GM12878 (cell line): ENCODE data around the gene HUWE1. TPM values are rescaled to one million over a fixed set of nuclear protein-coding genes. Genes with fewer than 3 reads are reported as not detected.

Experiments
- ASH2L ChIP-seq: fragments of 300-600, 200-600 bp; sonication (generic); IDR thresholded peaks from 2 replicates; pipeline ENCODE4 v1.6.1; 2017; ENCODE audit warnings: low read depth, mild to moderate bottlenecking, borderline replicate concordance
- EP300 ChIP-seq, 2 experiments: fragments of 150-350 bp in 1 of 2; IDR thresholded peaks; 2 replicates each; pipeline ENCODE4 v1.6.1; 2011 to 2012; ENCODE audit warnings: low read depth in 2 of 2, low read length in 2 of 2, borderline replicate concordance in 1 of 2, improper control_type of control experiment in 1 of 2, inconsistent platforms in 1 of 2; ENCODE audit not compliant: control insufficient read depth in 1 of 2
- JUND ChIP-seq: IDR thresholded peaks from 2 replicates; pipeline ENCODE4 v1.6.1; 2012; ENCODE audit warnings: low read depth, mild to moderate bottlenecking, low read length, improper control_type of control experiment, moderate library complexity
- MTA3 ChIP-seq: IDR thresholded peaks from 2 replicates; pipeline ENCODE4 v1.6.1; 2012; ENCODE audit warnings: low read length, inconsistent platforms, borderline replicate concordance
- NR2C2 ChIP-seq: IDR thresholded peaks from 2 replicates; pipeline ENCODE4 v1.6.1; 2011; ENCODE audit warnings: borderline replicate concordance, low read depth; ENCODE audit not compliant: control insufficient read depth, insufficient read length
- PAX8 ChIP-seq: fragments of 450-650 bp; IDR thresholded peaks from 2 replicates; pipeline ENCODE4 v1.6.1; 2017; ENCODE audit warnings: mild to moderate bottlenecking, moderate library complexity
- PBX3 ChIP-seq: IDR thresholded peaks from 2 replicates; pipeline ENCODE4 v1.6.1; 2011; ENCODE audit warnings: mild to moderate bottlenecking, low read depth, low read length, moderate library complexity; ENCODE audit not compliant: insufficient replicate concordance
- POU2F2 ChIP-seq: IDR thresholded peaks from 3 replicates; pipeline ENCODE4 v1.6.1; 2011; ENCODE audit warnings: low read depth, mild to moderate bottlenecking, low read length, borderline replicate concordance
- SIN3A ChIP-seq: IDR thresholded peaks from 2 replicates; pipeline ENCODE4 v1.6.1; 2012; ENCODE audit warnings: low read depth, low read length, improper control_type of control experiment
- SP1 ChIP-seq: IDR thresholded peaks from one replicate; pipeline ENCODE4 v1.6.1; 2011; ENCODE audit warnings: low read depth, low read length
- TAF1 ChIP-seq: IDR thresholded peaks from 2 replicates; pipeline ENCODE4 v1.6.1; 2011; ENCODE audit warnings: mild to moderate bottlenecking, low read depth, low read length, borderline replicate concordance
- USF1 ChIP-seq: IDR thresholded peaks from 2 replicates; pipeline ENCODE4 v1.6.1; 2011; ENCODE audit warnings: borderline replicate concordance, low read depth, mild to moderate bottlenecking, moderate library complexity, mixed read lengths, low read length; ENCODE audit not compliant: insufficient read depth; ENCODE audit errors: extremely low read length
- ZNF24 ChIP-seq: fragments of 450-650 bp; IDR thresholded peaks from 2 replicates; pipeline ENCODE4 v1.6.1; 2017; ENCODE audit warnings: antibody characterized with exemption, mild to moderate bottlenecking
- ZNF384 ChIP-seq: IDR thresholded peaks from 2 replicates; pipeline ENCODE4 v1.6.1; 2012; ENCODE audit warnings: low read depth, mild to moderate bottlenecking, low read length, improper control_type of control experiment, borderline replicate concordance
- ZNF622 ChIP-seq: fragments of 450-650 bp; IDR thresholded peaks from 2 replicates; pipeline ENCODE4 v1.6.1; 2017; ENCODE audit warnings: mild to moderate bottlenecking, inconsistent platforms
- ZSCAN29 ChIP-seq: fragments of 450-650 bp; IDR thresholded peaks from 2 replicates; pipeline ENCODE4 v1.6.1; 2017; ENCODE audit warnings: mild to moderate bottlenecking, moderate library complexity
- ZZZ3 ChIP-seq: IDR thresholded peaks from 2 replicates; pipeline ENCODE4 v1.6.1; 2011; ENCODE audit warnings: low read depth; ENCODE audit not compliant: control insufficient read depth, insufficient read length
- polyA plus RNA-seq, 11 experiments: library from polyadenylated mRNA; depleted of rRNA in 4 of 11; unstranded in 6 of 11; stranded (reverse) in 5 of 11; fragments of >200 nt; fragmentation: Nextera tagmentation in 4 of 11; fragmentation: Illumina TruSeq in 1 of 11; extraction: Ambion mirVana in 4 of 11; extraction: Trizol in 1 of 11; gene quantifications; 1 replicate in 1 of 11; 2 replicates in 10 of 11; pipeline versions ENCODE4 v1.2.1 to v1.2.3, GENCODE V29; 2011 to 2016; ENCODE audit warnings: inconsistent platforms in 2 of 11, missing spikeins in 2 of 11, low read depth in 1 of 11
- total RNA-seq, 4 experiments: library from RNA; depleted of rRNA in 3 of 4; stranded (reverse); fragments of >200 nt in 3 of 4; fragmentation: Illumina TruSeq in 1 of 4; extraction: Trizol in 1 of 4; gene quantifications; 2 replicates each; pipeline versions ENCODE4 v1.2.1 to v1.2.3, GENCODE V29; 2013 to 2021
- TF ChIP-seq, protein P1 (sequence below): fragments of 450-650 bp; IDR thresholded peaks from 2 replicates; pipeline ENCODE4 v1.6.1; 2016; ENCODE audit warnings: mild to moderate bottlenecking, moderate library complexity, borderline replicate concordance
- TF ChIP-seq, protein P2 (sequence below): IDR thresholded peaks from 2 replicates; pipeline ENCODE4 v1.6.1; 2012; ENCODE audit warnings: mild to moderate bottlenecking, low read depth, low read length

HUWE1 gene
- total and polyA plus RNA-seq, 10 of the 15 experiments (the other 5 are each of a cell fraction or from before 2014, with no cell fraction given), result 35.9 to 280 (median 100) TPM

- TF ChIP-seq, protein P1, sequence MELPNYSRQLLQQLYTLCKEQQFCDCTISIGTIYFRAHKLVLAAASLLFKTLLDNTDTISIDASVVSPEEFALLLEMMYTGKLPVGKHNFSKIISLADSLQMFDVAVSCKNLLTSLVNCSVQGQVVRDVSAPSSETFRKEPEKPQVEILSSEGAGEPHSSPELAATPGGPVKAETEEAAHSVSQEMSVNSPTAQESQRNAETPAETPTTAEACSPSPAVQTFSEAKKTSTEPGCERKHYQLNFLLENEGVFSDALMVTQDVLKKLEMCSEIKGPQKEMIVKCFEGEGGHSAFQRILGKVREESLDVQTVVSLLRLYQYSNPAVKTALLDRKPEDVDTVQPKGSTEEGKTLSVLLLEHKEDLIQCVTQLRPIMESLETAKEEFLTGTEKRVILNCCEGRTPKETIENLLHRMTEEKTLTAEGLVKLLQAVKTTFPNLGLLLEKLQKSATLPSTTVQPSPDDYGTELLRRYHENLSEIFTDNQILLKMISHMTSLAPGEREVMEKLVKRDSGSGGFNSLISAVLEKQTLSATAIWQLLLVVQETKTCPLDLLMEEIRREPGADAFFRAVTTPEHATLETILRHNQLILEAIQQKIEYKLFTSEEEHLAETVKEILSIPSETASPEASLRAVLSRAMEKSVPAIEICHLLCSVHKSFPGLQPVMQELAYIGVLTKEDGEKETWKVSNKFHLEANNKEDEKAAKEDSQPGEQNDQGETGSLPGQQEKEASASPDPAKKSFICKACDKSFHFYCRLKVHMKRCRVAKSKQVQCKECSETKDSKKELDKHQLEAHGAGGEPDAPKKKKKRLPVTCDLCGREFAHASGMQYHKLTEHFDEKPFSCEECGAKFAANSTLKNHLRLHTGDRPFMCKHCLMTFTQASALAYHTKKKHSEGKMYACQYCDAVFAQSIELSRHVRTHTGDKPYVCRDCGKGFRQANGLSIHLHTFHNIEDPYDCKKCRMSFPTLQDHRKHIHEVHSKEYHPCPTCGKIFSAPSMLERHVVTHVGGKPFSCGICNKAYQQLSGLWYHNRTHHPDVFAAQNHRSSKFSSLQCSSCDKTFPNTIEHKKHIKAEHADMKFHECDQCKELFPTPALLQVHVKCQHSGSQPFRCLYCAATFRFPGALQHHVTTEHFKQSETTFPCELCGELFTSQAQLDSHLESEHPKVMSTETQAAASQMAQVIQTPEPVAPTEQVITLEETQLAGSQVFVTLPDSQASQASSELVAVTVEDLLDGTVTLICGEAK, result no peak
- TF ChIP-seq ZSCAN29, result no peak
- TF ChIP-seq ZNF384, result no peak
- no peak for TF ChIP-seq PAX8
- TF ChIP-seq ZZZ3, result no peak
- no peak for TF ChIP-seq NR2C2
- TF ChIP-seq MTA3, result no peak
- TF ChIP-seq ASH2L, result no peak
- TF ChIP-seq USF1, result peak; percentile 81
- no peak for TF ChIP-seq ZNF24
- TF ChIP-seq SP1, result no peak
- peak; percentile 53; the same call in 1 of the 2 replicates for TF ChIP-seq TAF1
- TF ChIP-seq EP300 (IDR thresholded peaks at IDR 0.05; ENCODE audit: borderline replicate concordance in 1 of 2, control insufficient read depth in 1 of 2, low read depth in 2 of 2, low read length in 2 of 2), result no peak; a peak in 1 of 4 replicates
- TF ChIP-seq JUND, result no peak
- TF ChIP-seq PBX3, result no peak
- TF ChIP-seq POU2F2, result peak; percentile 55; the same call in 2 of the 3 replicates
- TF ChIP-seq SIN3A, result 0 out of 2 replicates have a peak, but pooled peaks have one; percentile 47
- TF ChIP-seq, protein P2, sequence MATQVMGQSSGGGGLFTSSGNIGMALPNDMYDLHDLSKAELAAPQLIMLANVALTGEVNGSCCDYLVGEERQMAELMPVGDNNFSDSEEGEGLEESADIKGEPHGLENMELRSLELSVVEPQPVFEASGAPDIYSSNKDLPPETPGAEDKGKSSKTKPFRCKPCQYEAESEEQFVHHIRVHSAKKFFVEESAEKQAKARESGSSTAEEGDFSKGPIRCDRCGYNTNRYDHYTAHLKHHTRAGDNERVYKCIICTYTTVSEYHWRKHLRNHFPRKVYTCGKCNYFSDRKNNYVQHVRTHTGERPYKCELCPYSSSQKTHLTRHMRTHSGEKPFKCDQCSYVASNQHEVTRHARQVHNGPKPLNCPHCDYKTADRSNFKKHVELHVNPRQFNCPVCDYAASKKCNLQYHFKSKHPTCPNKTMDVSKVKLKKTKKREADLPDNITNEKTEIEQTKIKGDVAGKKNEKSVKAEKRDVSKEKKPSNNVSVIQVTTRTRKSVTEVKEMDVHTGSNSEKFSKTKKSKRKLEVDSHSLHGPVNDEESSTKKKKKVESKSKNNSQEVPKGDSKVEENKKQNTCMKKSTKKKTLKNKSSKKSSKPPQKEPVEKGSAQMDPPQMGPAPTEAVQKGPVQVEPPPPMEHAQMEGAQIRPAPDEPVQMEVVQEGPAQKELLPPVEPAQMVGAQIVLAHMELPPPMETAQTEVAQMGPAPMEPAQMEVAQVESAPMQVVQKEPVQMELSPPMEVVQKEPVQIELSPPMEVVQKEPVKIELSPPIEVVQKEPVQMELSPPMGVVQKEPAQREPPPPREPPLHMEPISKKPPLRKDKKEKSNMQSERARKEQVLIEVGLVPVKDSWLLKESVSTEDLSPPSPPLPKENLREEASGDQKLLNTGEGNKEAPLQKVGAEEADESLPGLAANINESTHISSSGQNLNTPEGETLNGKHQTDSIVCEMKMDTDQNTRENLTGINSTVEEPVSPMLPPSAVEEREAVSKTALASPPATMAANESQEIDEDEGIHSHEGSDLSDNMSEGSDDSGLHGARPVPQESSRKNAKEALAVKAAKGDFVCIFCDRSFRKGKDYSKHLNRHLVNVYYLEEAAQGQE, result no peak
- no peak for TF ChIP-seq ZNF622
Measured at GRCh38 chrX:53714580-53715345, 28.2 kb upstream of the HUWE1 start (continued).
